Stimulated activated CD4-positive, alpha-beta T cell treated with anti-CD3 and anti-CD28 coated beads, TNF-alpha, amount 100 ng/mL, for 48 hours (primary cell): ENCODE results near the gene CNR2.
"Not testable (repeated sequence)": the region's sequence is repeated elsewhere in the genome, so short reads cannot be mapped to it uniquely, and the experiment has no call there.

Experiments used
- DNase-seq, 3 donors: peaks; one replicate each; pipeline ENCODE4 v3.0.0-alpha.2; 2020; ENCODE audit warnings: low read depth in 3 of 3

CNR2 gene

GRCh38 chr1:23916209-23917131 is 3.3 kb upstream of the CNR2 start:
- peak; percentile 9 to 45 (median 33) for DNase-seq

GRCh38 chr1:23915466-23915865 is 2.3 kb upstream of the CNR2 start:
- DNase-seq, result no peak

- no peak for DNase-seq
Observed at GRCh38 chr1:23914921-23915320, 1.8 kb upstream of the CNR2 start.

GRCh38 chr1:23911921-23912320 is 1.2 kb downstream of the CNR2 start:
- DNase-seq, result no peak

- DNase-seq, result no peak
Observed at GRCh38 chr1:23910553-23911246, 2.5 kb downstream of the CNR2 start.

- no peak for DNase-seq
Observed at GRCh38 chr1:23910144-23910543, 3.0 kb downstream of the CNR2 start.

- DNase-seq, result no peak
Observed at GRCh38 chr1:23909412-23909811, 3.8 kb downstream of the CNR2 start.

- DNase-seq, result no peak
Observed at GRCh38 chr1:23908453-23909341, 4.5 kb downstream of the CNR2 start.

- no peak for DNase-seq
Observed at GRCh38 chr1:23906731-23907130, 6.4 kb downstream of the CNR2 start.

GRCh38 chr1:23905461-23906025 is 7.6 kb downstream of the CNR2 start:
- DNase-seq, result no peak

GRCh38 chr1:23904748-23905357 is 8.3 kb downstream of the CNR2 start:
- DNase-seq, result peak; percentile 22 to 30 (median 26)

- no peak for DNase-seq
Observed at GRCh38 chr1:23903754-23904153, 9.4 kb downstream of the CNR2 start.

GRCh38 chr1:23902321-23903278 is 10.6 kb downstream of the CNR2 start:
- no peak for DNase-seq

- DNase-seq, result not testable (repeated sequence)
Observed at GRCh38 chr1:23900017-23900416, 13.1 kb downstream of the CNR2 start.

- no peak for DNase-seq
Observed at GRCh38 chr1:23899070-23899469, 14.1 kb downstream of the CNR2 start.

- no peak for DNase-seq
Observed at GRCh38 chr1:23897083-23897482, 16.1 kb downstream of the CNR2 start.

GRCh38 chr1:23896491-23896890 is 16.7 kb downstream of the CNR2 start:
- no peak for DNase-seq

GRCh38 chr1:23895993-23896392 is 17.2 kb downstream of the CNR2 start:
- no peak for DNase-seq

GRCh38 chr1:23895082-23895481 is 18.1 kb downstream of the CNR2 start:
- DNase-seq, result no peak

GRCh38 chr1:23889074-23889473 is 24.1 kb downstream of the CNR2 start:
- no peak for DNase-seq
